HepG2 (cell line): Measurements from ENCODE around the gene RNF126. TPM values are rescaled to one million over a fixed set of nuclear protein-coding genes. Genes with fewer than 3 reads are reported as not detected.

Experiments
- ATAC-seq: fragments of 200-7000 bp; cut with Tn5 transposase; 3 replicates; pipeline ENCODE4 v1.9.1; 2020; ENCODE audit warnings: mild to moderate bottlenecking, moderate library complexity
- BruUV-seq: library from RNA; stranded (reverse); fragments of 400-500 nt; replicated peaks from 2 replicates; lab custom pipeline; 2021; lab: Mats Ljungman, UMichigan
- CTCF ChIA-PET: fragments of 300-600 bp; formaldehyde crosslinking; extraction: SDS; loops from one replicate; lab custom pipeline; 2021; ENCODE audit warnings: low total read pairs, inconsistent platforms, low intra/inter-chr PET ratio; lab: Yijun Ruan, JAX
- POLR2A ChIA-PET: fragments of 350-600 bp; sonication (Branson Sonifier 250); formaldehyde crosslinking; loops from one replicate; lab custom pipeline; 2020; ENCODE audit warnings: antibody characterized with exemption, inconsistent platforms; lab: Yijun Ruan, JAX
- DNase-seq: peaks from one replicate; pipeline ENCODE4 v3.0.0-alpha.2; 2015; ENCODE audit warnings: low spot score
- FAIRE-seq: peaks from 3 replicates; lab custom pipeline; 2011; peaks lifted over from hg19 to GRCh38; lab: Jason Lieb, UNC
- H2AFZ ChIP-seq: one replicate; pipeline ENCODE4 v1.6.1; 2011; ENCODE audit warnings: low read length, inconsistent platforms
- H3K27ac ChIP-seq: fragments of 300-600 bp; 3 replicates; pipeline ENCODE4 v1.8.0; 2011; ENCODE audit warnings: mixed run types, mild to moderate bottlenecking, mixed read lengths, low read length, inconsistent platforms; ENCODE audit not compliant: insufficient read depth; ENCODE audit errors: extremely low read length
- H3K27me3 ChIP-seq, 2 experiments: fragments of 200-600 bp in 1 of 2; 2 replicates in 1 of 2; 3 replicates in 1 of 2; pipeline versions ENCODE4 v1.6.0 to v1.8.0; 2011; ENCODE audit warnings: low read length in 2 of 2, mild to moderate bottlenecking in 2 of 2, moderate library complexity in 2 of 2, inconsistent platforms in 1 of 2; ENCODE audit not compliant: insufficient read depth in 2 of 2, control insufficient read depth in 1 of 2
- H3K36me3 ChIP-seq, 2 experiments: fragments of 200-600 bp in 1 of 2; replicated peaks in 1 of 2; 2 replicates in 1 of 2; 3 replicates in 1 of 2; pipeline versions ENCODE4 v1.5.1 to v1.8.0; 2011; ENCODE audit warnings: low read length in 2 of 2, inconsistent platforms in 1 of 2; ENCODE audit not compliant: insufficient read depth in 2 of 2, control insufficient read depth in 1 of 2
- H3K4me1 ChIP-seq: 2 replicates; pipeline ENCODE4 v1.5.1; 2012; ENCODE audit warnings: low read length, inconsistent platforms; ENCODE audit not compliant: insufficient read depth
- H3K4me2 ChIP-seq: 2 replicates; pipeline ENCODE4 v1.6.0; 2011; ENCODE audit warnings: low read depth, low read length, inconsistent platforms
- H3K4me3 ChIP-seq, 3 experiments: fragments of 200-600 bp in 1 of 3; sonication (generic), shearing (Covaris generic) in 1 of 3; replicated peaks in 1 of 3; 2 replicates each; pipeline ENCODE4 v1.5.1; 2011 to 2016; ENCODE audit warnings: low read length in 3 of 3, inconsistent platforms in 2 of 3, low read depth in 2 of 3, mild to moderate bottlenecking in 2 of 3, control low read depth in 1 of 3, mixed read lengths in 1 of 3; ENCODE audit not compliant: insufficient read depth in 1 of 3
- H3K79me2 ChIP-seq: one replicate; pipeline ENCODE4 v1.6.1; 2011; ENCODE audit warnings: low read length, inconsistent platforms; ENCODE audit not compliant: insufficient read depth
- H3K9ac ChIP-seq: 2 replicates; pipeline ENCODE4 v1.6.0; 2011; ENCODE audit warnings: mild to moderate bottlenecking, low read depth, low read length, inconsistent platforms; ENCODE audit not compliant: insufficient read depth
- H3K9me3 ChIP-seq: 2 replicates; pipeline ENCODE4 v1.5.1; 2012; ENCODE audit warnings: mild to moderate bottlenecking, low read length
- H4K20me1 ChIP-seq: 2 replicates; pipeline ENCODE4 v1.6.0; 2011; ENCODE audit warnings: inconsistent platforms, mild to moderate bottlenecking, low read length, moderate library complexity; ENCODE audit not compliant: insufficient read depth
- BRD4 ChIP-seq: sonication (generic); formaldehyde crosslinking; IDR thresholded peaks from 2 replicates; pipeline ENCODE4 v1.4.0; 2020; ENCODE audit warnings: missing genetic modification reagents
- HOXA9 ChIP-seq: sonication (generic); formaldehyde crosslinking; IDR thresholded peaks from 2 replicates; pipeline ENCODE4 v1.8.1; 2022; ENCODE audit warnings: missing genetic modification reagents, mild to moderate bottlenecking, moderate library complexity, borderline replicate concordance
- IKZF4 ChIP-seq: sonication (generic); formaldehyde crosslinking; IDR thresholded peaks from 2 replicates; pipeline ENCODE4 v1.5.1; 2020; ENCODE audit warnings: borderline replicate concordance, mild to moderate bottlenecking, low read depth, missing genetic modification reagents; ENCODE audit errors: not compliant biosample characterization
- MAFF ChIP-seq: IDR thresholded peaks from 2 replicates; pipeline ENCODE4 v1.6.1; 2011; ENCODE audit warnings: low read depth, low read length, improper control_type of control experiment
- PAF1 ChIP-seq: IDR thresholded peaks from 2 replicates; pipeline ENCODE4 v1.6.1; 2016; ENCODE audit warnings: missing genetic modification reagents, missing compliant biosample characterization
- RAD21 ChIP-seq: fragments of 450-650 bp; formaldehyde crosslinking; IDR thresholded peaks from 2 replicates; pipeline ENCODE4 v1.5.0; 2020; ENCODE audit warnings: mild to moderate bottlenecking
- SNRNP70 ChIP-seq: fragments of 200-400 bp; formaldehyde crosslinking; IDR thresholded peaks from 2 replicates; pipeline ENCODE4 v1.6.1; 2017; ENCODE audit warnings: mild to moderate bottlenecking, low read depth, low read length, moderate library complexity
- TEAD3 ChIP-seq: optimal IDR thresholded peaks from 2 replicates; pipeline ENCODE3; 2016; ENCODE audit warnings: borderline replicate concordance
- ZFYVE20 ChIP-seq: sonication (generic); formaldehyde crosslinking; IDR thresholded peaks from 2 replicates; pipeline ENCODE4 v1.8.0; 2023; ENCODE audit warnings: low read depth, mild to moderate bottlenecking, moderate library complexity, missing genetic modification reagents, borderline replicate concordance
- ZHX2 ChIP-seq, 2 experiments: sonication (generic) in 1 of 2; formaldehyde crosslinking in 1 of 2; IDR thresholded peaks; 2 replicates each; pipeline versions ENCODE4 v1.6.1 to v1.9.0; 2014 to 2022; ENCODE audit warnings: antibody characterized with exemption in 1 of 2, borderline replicate concordance in 1 of 2, inconsistent platforms in 1 of 2, low read depth in 1 of 2, missing genetic modification reagents in 1 of 2
- ZNF235 ChIP-seq: sonication (generic); formaldehyde crosslinking; IDR thresholded peaks from 2 replicates; pipeline ENCODE4 v1.8.1; 2023; ENCODE audit warnings: mild to moderate bottlenecking, missing genetic modification reagents, borderline replicate concordance
- ZNF337 ChIP-seq: sonication (generic); formaldehyde crosslinking; IDR thresholded peaks from 2 replicates; pipeline ENCODE4 v1.5.1; 2020; ENCODE audit warnings: missing genetic modification reagents, low read depth, mild to moderate bottlenecking, borderline replicate concordance
- ZNF383 ChIP-seq: sonication (generic); formaldehyde crosslinking; IDR thresholded peaks from 2 replicates; pipeline ENCODE4 v1.4.0; 2020; ENCODE audit warnings: missing genetic modification reagents, mild to moderate bottlenecking, borderline replicate concordance
- ZNF639 ChIP-seq: conservative IDR thresholded peaks from 2 replicates; pipeline ENCODE4 v1.6.1; 2018; ENCODE audit warnings: missing genetic modification reagents
- WGBS: methylation state at CpG from one replicate; pipeline ENCODE4 v1.1.6; 2017; ENCODE audit warnings: low lambda C conversion rate; 5-methylcytosine and 5-hydroxymethylcytosine counted together
- in situ Hi-C: cut with HindIII; loops from 2 replicates; pipeline ENCODE4 v1.10.0; 2017; ENCODE audit warnings: low pct_unique_long_range_greater_than_20kb; ENCODE audit not compliant: extremely low pct_ligation_motif_present
- intact Hi-C: fragments of 100-400 bp; cut with micrococcal nuclease; formaldehyde crosslinking; loops from one replicate; pipeline ENCODE4 v1.10.0; 2022; ENCODE audit not compliant: unreplicated experiment
- polyA plus RNA-seq, 8 experiments: library from polyadenylated mRNA; depleted of rRNA in 3 of 8; stranded (reverse) in 7 of 8; unstranded in 1 of 8; fragments of >200 nt; fragmentation: Illumina TruSeq in 4 of 8; extraction: Trizol in 4 of 8; gene quantifications; 2 replicates each; pipeline versions ENCODE4 v1.2.1 to v1.2.3, GENCODE V29; 2011 to 2016; ENCODE audit warnings: low read depth in 4 of 8, missing spikeins in 1 of 8, mixed read lengths in 1 of 8; ENCODE audit not compliant: insufficient read depth in 1 of 8
- total RNA-seq, 5 experiments: library from RNA; depleted of rRNA; stranded (reverse); fragments of >200 nt; fragmentation: Illumina TruSeq; extraction: Trizol; gene quantifications; 2 replicates each; pipeline ENCODE4 v1.2.3, GENCODE V29; 2016; ENCODE audit warnings: low read depth in 1 of 5
- TF ChIP-seq, protein P1 (sequence below): IDR thresholded peaks from 2 replicates; pipeline ENCODE4 v1.6.1; 2016; ENCODE audit warnings: low read depth

Gene RNF126
- total and polyA plus RNA-seq, 2 of the 13 experiments (the other 11 are each of a cell fraction or from before 2014, with no cell fraction given) = 23.2 to 34.0 TPM

DNA sequence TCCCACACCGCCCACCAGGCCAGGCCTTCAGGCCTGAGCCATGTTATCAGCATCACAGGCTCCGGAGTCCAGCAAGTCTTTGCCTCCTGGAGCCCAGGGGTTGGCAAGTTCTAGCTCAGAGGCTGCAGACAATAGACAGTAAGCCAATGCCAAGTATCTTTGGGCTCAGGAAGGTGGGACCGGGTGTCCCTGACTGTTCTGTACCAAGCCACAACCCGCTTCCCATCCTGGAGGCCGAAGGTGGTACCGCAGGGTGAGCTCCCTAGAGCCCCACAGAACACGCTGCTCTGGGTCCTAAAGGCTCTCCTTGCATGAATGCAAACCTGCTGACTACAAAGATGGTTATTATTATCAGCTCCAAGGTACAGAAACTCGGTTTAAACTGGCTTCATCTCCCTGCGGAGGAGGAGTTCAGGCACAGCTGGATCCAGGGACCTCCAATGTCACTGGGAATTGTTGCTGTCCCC, 7.6 kb upstream of the RNF126 start:
- H3K36me3 ChIP-seq = no peaks in the 10 kb centered on the region
- POLR2A ChIA-PET = interaction anchor here (0.9 to 2.8 kb wide), 8 partner anchors 9 to 68 kb away, joined by 3 to 13 read pairs (median 4); no protein-coding TSS in a partner anchor
- CTCF ChIA-PET = no interaction called here
- H3K27me3 ChIP-seq = 0 out of 5 replicates have a peak, but pooled peaks cover 0 to under 1% of the 10 kb centered on the region in 2 experiments
- BruUV-seq = no TSS peak
- no peaks in the 10 kb centered on the region; the same call in 1 of the 2 replicates for H3K9me3 ChIP-seq
- in situ Hi-C loops (no loop called here), intact Hi-C loops (no loop called here)
- no peaks in the 10 kb centered on the region for H3K79me2 ChIP-seq
- peak; percentile 44 for FAIRE-seq
- ATAC-seq = peak; percentile 89
- H3K4me2 ChIP-seq = peak overlapping the region; percentile 62
- DNase-seq = peak; percentile 75
- 12% methylated on average over 5 of the region's 9 CpGs for WGBS
- H3K27ac ChIP-seq = no peak overlapping the region
- peak overlapping the region in 1 of 3 experiments; percentile 46; a peak in 1 of 6 replicates for H3K4me3 ChIP-seq
- no peak overlapping the region for H3K9ac ChIP-seq
- no peaks in the 10 kb centered on the region for H4K20me1 ChIP-seq
- peaks cover 77% of the 10 kb centered on the region for H3K4me1 ChIP-seq
- H2AFZ ChIP-seq = no peak overlapping the region
- TF ChIP-seq ZNF337 (no peak), SNRNP70 (no peak), PAF1 (CRISPR knock-in tag) (no peak), IKZF4 (CRISPR knock-in tag) (no peak), TEAD3 (no peak), ZHX2 (IDR thresholded peaks at IDR 0.05; ENCODE audit: low read depth) (no peak), ZHX2 (CRISPR knock-in tag; IDR thresholded peaks at IDR 0.05; ENCODE audit: borderline replicate concordance) (no peak), ZFYVE20 (CRISPR knock-in tag) (no peak), ZNF639 (CRISPR knock-in tag) (no peak), MAFF (0 out of 2 replicates have a peak, but pooled peaks have one; percentile 16), HOXA9 (no peak), ZNF235 (no peak), RAD21 (CRISPR knock-in tag) (0 out of 2 replicates have a peak, but pooled peaks have one; percentile 32), BRD4 (CRISPR knock-in tag) (no peak), ZNF383 (CRISPR knock-in tag) (no peak)
- TF ChIP-seq, protein P1, sequence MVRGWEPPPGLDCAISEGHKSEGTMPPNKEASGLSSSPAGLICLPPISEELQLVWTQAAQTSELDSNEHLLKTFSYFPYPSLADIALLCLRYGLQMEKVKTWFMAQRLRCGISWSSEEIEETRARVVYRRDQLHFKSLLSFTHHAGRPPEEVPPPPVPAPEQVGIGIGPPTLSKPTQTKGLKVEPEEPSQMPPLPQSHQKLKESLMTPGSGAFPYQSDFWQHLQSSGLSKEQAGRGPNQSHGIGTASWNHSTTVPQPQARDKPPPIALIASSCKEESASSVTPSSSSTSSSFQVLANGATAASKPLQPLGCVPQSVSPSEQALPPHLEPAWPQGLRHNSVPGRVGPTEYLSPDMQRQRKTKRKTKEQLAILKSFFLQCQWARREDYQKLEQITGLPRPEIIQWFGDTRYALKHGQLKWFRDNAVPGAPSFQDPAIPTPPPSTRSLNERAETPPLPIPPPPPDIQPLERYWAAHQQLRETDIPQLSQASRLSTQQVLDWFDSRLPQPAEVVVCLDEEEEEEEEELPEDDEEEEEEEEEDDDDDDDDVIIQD (CRISPR knock-in tag) = no peak
